HCT116 (cell line): ENCODE results near the gene CEP43. TPM values are rescaled to one million over a fixed set of nuclear protein-coding genes. Genes with fewer than 3 reads are reported as not detected.
A peak's percentile ranks its signal among the peaks of the same experiment; 100 is the strongest.

Experiments
- ATAC-seq: fragments of 200-7000 bp; cut with Tn5 transposase; 2 replicates; pipeline ENCODE4 v1.9.1; 2020; ENCODE audit warnings: mild to moderate bottlenecking, moderate library complexity
- BruUV-seq: library from RNA; stranded (reverse); fragments of 400-500 nt; replicated peaks from 2 replicates; lab custom pipeline; 2021; lab: Mats Ljungman, UMichigan
- CTCF ChIA-PET: fragments of 300-600 bp; sonication (Branson Sonifier 250); formaldehyde crosslinking; loops from one replicate; lab custom pipeline; 2021; ENCODE audit warnings: antibody characterized with exemption; lab: Charles Lee
- POLR2A ChIA-PET: fragments of 300-600, 350-600 bp; sonication (Branson Sonifier 250); formaldehyde crosslinking; loops from one replicate; lab custom pipeline; 2021; ENCODE audit warnings: antibody characterized with exemption; lab: Charles Lee
- RAD21 ChIA-PET, 2 experiments: fragments of 300-600 bp; sonication (Branson Sonifier 250); formaldehyde crosslinking; loops; one replicate each; lab custom pipeline; 2023; ENCODE audit warnings: low total read pairs in 2 of 2; ENCODE audit not compliant: uncharacterized antibody in 2 of 2, unreplicated experiment in 2 of 2, low non-redundant PET in 1 of 2; lab: Charles Lee
- DNase-seq: peaks from one replicate; pipeline ENCODE4 v3.0.0-alpha.2; 2010; ENCODE audit warnings: low read depth, low spot score
- H2AFZ ChIP-seq: fragments of 200-600 bp; shearing (Covaris generic), sonication (generic); 2 replicates; pipeline ENCODE4 v1.6.1; 2017; ENCODE audit warnings: low read depth, mixed run types, mixed read lengths, antibody characterized with exemption, low read length; ENCODE audit not compliant: poor library complexity, severe bottlenecking
- H3K27ac ChIP-seq: 2 replicates; pipeline ENCODE4 v1.5.1; 2012; ENCODE audit warnings: low read depth, low read length
- H3K27me3 ChIP-seq: fragments of 200-600 bp; sonication (generic); 2 replicates; pipeline ENCODE4 v1.6.1; 2016; ENCODE audit warnings: mixed run types, low read length, mixed read lengths; ENCODE audit not compliant: insufficient read depth
- H3K36me3 ChIP-seq, 2 experiments: fragments of 200-500 bp in 1 of 2; fragments of 200-600 bp in 1 of 2; sonication (Bioruptor generic) in 1 of 2; sonication (generic) in 1 of 2; 2 replicates each; pipeline versions ENCODE4 v1.5.1 to v1.6.1; 2014 to 2016; ENCODE audit warnings: low read length in 2 of 2, inconsistent platforms in 1 of 2, mixed read lengths in 1 of 2, mixed run types in 1 of 2; ENCODE audit not compliant: insufficient read depth in 2 of 2, control insufficient read depth in 1 of 2
- H3K4me1 ChIP-seq, 2 experiments: fragments of 200-600 bp in 1 of 2; sonication (generic) in 1 of 2; 2 replicates each; pipeline versions ENCODE4 v1.5.1 to v1.6.1; 2012 to 2017; ENCODE audit warnings: low read length in 2 of 2, inconsistent platforms in 1 of 2, mild to moderate bottlenecking in 1 of 2, mixed read lengths in 1 of 2, mixed run types in 1 of 2, moderate library complexity in 1 of 2; ENCODE audit not compliant: insufficient read depth in 2 of 2, control insufficient read depth in 1 of 2
- H3K4me2 ChIP-seq: fragments of 200-600 bp; sonication (generic); 2 replicates; pipeline ENCODE4 v1.6.1; 2017; ENCODE audit warnings: mixed run types, low read length, mixed read lengths
- H3K4me3 ChIP-seq, 2 experiments: fragments of 200-600 bp in 1 of 2; sonication (generic) in 1 of 2; replicated peaks in 1 of 2; 2 replicates each; pipeline ENCODE4 v1.5.1; 2011 to 2016; ENCODE audit warnings: low read length in 2 of 2, control low read depth in 1 of 2, low read depth in 1 of 2, mild to moderate bottlenecking in 1 of 2, mixed read lengths in 1 of 2, mixed run types in 1 of 2
- H3K79me2 ChIP-seq: fragments of 200-600 bp; sonication (generic); 2 replicates; pipeline ENCODE4 v1.6.1; 2017; ENCODE audit warnings: mild to moderate bottlenecking, mixed run types, low read length, moderate library complexity, mixed read lengths; ENCODE audit not compliant: insufficient read depth
- H3K9ac ChIP-seq: fragments of 200-600 bp; sonication (generic); 2 replicates; pipeline ENCODE4 v1.6.1; 2016; ENCODE audit warnings: low read length, mixed read lengths
- H3K9me2 ChIP-seq: fragments of 200-600 bp; sonication (generic), shearing (Covaris generic); 2 replicates; pipeline ENCODE4 v1.6.1; 2017; ENCODE audit warnings: mixed run types, mild to moderate bottlenecking, moderate library complexity; ENCODE audit not compliant: insufficient read depth
- H3K9me3 ChIP-seq, 2 experiments: fragments of 200-500 bp in 1 of 2; fragments of 200-600 bp in 1 of 2; sonication (Bioruptor generic) in 1 of 2; sonication (generic) in 1 of 2; 2 replicates each; pipeline ENCODE4 v1.6.1; 2014 to 2017; ENCODE audit warnings: low read length in 2 of 2, mixed read lengths in 2 of 2, inconsistent platforms in 1 of 2, low read depth in 1 of 2, mild to moderate bottlenecking in 1 of 2, mixed run types in 1 of 2, moderate library complexity in 1 of 2; ENCODE audit not compliant: control insufficient read depth in 1 of 2, insufficient read depth in 1 of 2
- H4K20me1 ChIP-seq: fragments of 200-600 bp; sonication (generic), shearing (Covaris generic); 2 replicates; pipeline ENCODE4 v1.6.1; 2017; ENCODE audit warnings: mixed run types, mild to moderate bottlenecking, moderate library complexity; ENCODE audit not compliant: insufficient read depth
- CTCF ChIP-seq, 3 experiments: fragments of 200-600 bp in 1 of 3; sonication (generic) in 1 of 3; IDR thresholded peaks in 2 of 3; conservative IDR thresholded peaks in 1 of 3; 2 replicates each; pipeline ENCODE4 v1.5.1; 2012 to 2017; ENCODE audit warnings: low read depth in 2 of 3, low read length in 2 of 3, antibody characterized with exemption in 1 of 3, borderline replicate concordance in 1 of 3, control low read depth in 1 of 3, mild to moderate bottlenecking in 1 of 3, mixed read lengths in 1 of 3, mixed run types in 1 of 3, moderate library complexity in 1 of 3; ENCODE audit not compliant: insufficient read depth in 1 of 3
- EGR1 ChIP-seq: IDR thresholded peaks from 2 replicates; pipeline ENCODE4 v1.6.1; 2012; ENCODE audit warnings: low read depth
- ELF1 ChIP-seq: IDR thresholded peaks from 2 replicates; pipeline ENCODE4 v1.6.1; 2012; ENCODE audit warnings: low read depth, borderline replicate concordance
- EZH2phosphoT487 ChIP-seq: fragments of 200-600 bp; IDR thresholded peaks from 2 replicates; pipeline ENCODE4 v1.6.1; 2018; ENCODE audit warnings: antibody characterized with exemption, borderline replicate concordance
- JUND ChIP-seq: IDR thresholded peaks from 2 replicates; pipeline ENCODE4 v1.6.1; 2012
- MAX ChIP-seq: IDR thresholded peaks from 2 replicates; pipeline ENCODE4 v1.6.1; 2012
- POLR2A ChIP-seq: IDR thresholded peaks from 2 replicates; pipeline ENCODE4 v1.7.0; 2011; ENCODE audit warnings: borderline replicate concordance; ENCODE audit not compliant: insufficient read depth, insufficient read length; ENCODE audit errors: extremely low read depth
- POLR2AphosphoS5 ChIP-seq: IDR thresholded peaks from 2 replicates; pipeline ENCODE4 v1.6.1; 2011; ENCODE audit warnings: mild to moderate bottlenecking, low read depth, low read length, moderate library complexity
- RAD21 ChIP-seq: IDR thresholded peaks from 2 replicates; pipeline ENCODE4 v1.6.1; 2012; ENCODE audit warnings: low read depth, mild to moderate bottlenecking
- SIN3A ChIP-seq: IDR thresholded peaks from 2 replicates; pipeline ENCODE4 v1.6.1; 2012; ENCODE audit warnings: low read depth
- SRF ChIP-seq: IDR thresholded peaks from 2 replicates; pipeline ENCODE4 v1.6.1; 2012; ENCODE audit warnings: low read depth
- YY1 ChIP-seq: IDR thresholded peaks from 2 replicates; pipeline ENCODE4 v1.6.1; 2011; ENCODE audit warnings: low read length, low read depth, moderate library complexity, mild to moderate bottlenecking; ENCODE audit not compliant: insufficient replicate concordance; ENCODE audit errors: extremely low read depth
- ZBTB33 ChIP-seq: IDR thresholded peaks from 2 replicates; pipeline ENCODE4 v1.6.1; 2011; ENCODE audit warnings: mild to moderate bottlenecking, low read length, moderate library complexity; ENCODE audit not compliant: insufficient replicate concordance; ENCODE audit errors: extremely low read depth
- intact Hi-C: fragments of 100-400 bp; cut with micrococcal nuclease; formaldehyde crosslinking; loops from 2 replicates; pipeline ENCODE4 v1.10.0; 2022
- total RNA-seq: library from RNA; stranded (reverse); gene quantifications from one replicate; pipeline ENCODE4 v1.2.1, GENCODE V29; 2021; ENCODE audit not compliant: unreplicated experiment

Gene CEP43
- total RNA-seq, 1 experiment from 2014 or later: 15.8 TPM

GRCh38 chr6:166989427-166990032, 9.7 kb upstream of the CEP43 start:
- Histone ChIP-seq H2AFZ (no peak overlapping the region), H3K27ac (no peak overlapping the region), H3K36me3 (no peaks in the 10 kb centered on the region), H3K4me2 (no peak overlapping the region), H3K27me3 (no peaks in the 10 kb centered on the region), H3K9me2 (no peaks in the 10 kb centered on the region), H3K4me1 (no peaks in the 10 kb centered on the region), H3K9me3 (no peaks in the 10 kb centered on the region), H4K20me1 (no peaks in the 10 kb centered on the region), H3K9ac (no peak overlapping the region), H3K79me2 (peaks cover 40% of the 10 kb centered on the region), H3K4me3 (no peak overlapping the region)
- BruUV-seq: no TSS peak
- ChIA-PET POLR2A (interaction anchor here (1.1 kb wide), 1 partner anchor 215 kb away, joined by 4 read pairs; no protein-coding TSS in a partner anchor), RAD21 (interaction anchor here (1.0 to 1.3 kb wide), 2 partner anchors 215 kb away, joined by 4 to 6 read pairs; no protein-coding TSS in a partner anchor), CTCF (interaction anchor here (0.6 to 2.7 kb wide), 11 partner anchors 10 to 217 kb away, joined by 3 to 25 read pairs (median 5); partner anchors contain the start of gene CEP43)
- DNase-seq (no peak), ATAC-seq (peak; percentile 82)
- TF ChIP-seq SRF (no peak), RAD21 (peak; percentile 67), JUND (no peak), YY1 (no peak), POLR2AphosphoS5 (no peak), ELF1 (no peak), MAX (no peak), CTCF (IDR thresholded peaks at IDR 0.05 in 2 of 3, conservative IDR thresholded peaks at IDR 0.05 in 1 of 3; ENCODE audit: borderline replicate concordance in 1 of 3, insufficient read depth in 1 of 3, low read depth in 2 of 3, low read length in 2 of 3) (peak; percentile 38 to 57 (median 48); a peak in 5 of 6 replicates), SIN3A (no peak), EGR1 (no peak), POLR2A (no peak), EZH2phosphoT487 (no peak), ZBTB33 (no peak)
- intact Hi-C loops: loop anchor here (1.0 to 10.0 kb wide), 3 partner anchors 203 to 455 kb away; no protein-coding TSS in a partner anchor
